Prostate gland (tissue), 2 donors: ENCODE results near the gene TUBGCP2.

Source experiments
- POLR2A ChIP-seq: fragments of 450-650 bp; IDR thresholded peaks from one replicate; pipeline ENCODE4 v1.6.1; 2016; ENCODE audit warnings: antibody characterized with exemption, mild to moderate bottlenecking
- POLR2AphosphoS5 ChIP-seq: sonication (generic); formaldehyde crosslinking; IDR thresholded peaks from one replicate; pipeline ENCODE4 v1.6.1; 2017; ENCODE audit warnings: antibody characterized with exemption
- TF ChIP-seq, protein P1 (sequence below), 4 experiments: fragments of 200-600 bp in 2 of 4; fragments of 450-650 bp in 2 of 4; sonication (generic) in 2 of 4; IDR thresholded peaks; 1 replicate in 3 of 4; 2 replicates in 1 of 4; pipeline ENCODE4 v1.5.1; 2016 to 2019; ENCODE audit warnings: antibody characterized with exemption in 4 of 4, mild to moderate bottlenecking in 2 of 4, moderate library complexity in 2 of 4

DNA sequence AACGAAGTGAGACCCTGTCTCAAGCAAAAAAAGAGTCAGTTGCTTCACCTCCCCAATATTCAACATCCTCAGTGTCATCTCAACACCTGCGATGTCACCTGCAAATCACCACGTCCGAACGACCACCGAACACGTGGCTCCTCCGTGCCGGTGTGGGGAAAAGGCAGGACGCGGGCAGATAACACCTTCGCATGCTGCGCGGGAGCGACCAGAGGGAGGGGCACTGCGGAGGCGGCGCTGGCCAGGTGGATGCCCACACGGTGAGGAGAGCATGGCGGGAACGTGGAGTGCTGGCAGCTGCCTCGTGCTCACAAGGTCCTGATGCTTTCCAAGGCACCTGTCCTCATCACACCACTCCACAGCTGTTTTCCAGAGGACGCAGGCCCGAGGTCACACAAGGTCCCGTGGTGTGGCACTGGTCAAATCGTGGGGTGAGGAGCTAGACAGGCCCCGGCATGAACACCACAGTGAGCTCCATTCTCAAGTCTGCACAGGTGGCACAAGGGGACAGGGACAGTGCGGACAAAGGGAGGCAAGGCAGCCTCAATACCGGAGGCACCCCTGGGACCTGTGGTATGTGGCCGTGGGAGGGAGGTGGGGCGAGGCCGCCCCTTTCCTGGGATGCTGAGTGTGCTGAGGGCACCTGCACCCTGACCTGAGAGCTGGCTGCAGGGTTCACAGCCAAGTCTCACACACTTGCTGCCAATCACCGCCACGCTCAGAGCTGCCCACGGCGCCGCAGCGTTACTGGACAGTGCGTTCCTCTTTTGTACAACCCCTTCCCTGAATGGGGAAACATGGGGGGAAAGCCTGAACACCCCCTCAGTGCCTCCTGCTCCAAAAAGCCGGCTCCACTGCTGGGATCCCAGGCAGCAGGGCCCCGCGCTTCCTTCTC lies 13.0 kb downstream of the TUBGCP2 start:
- TF ChIP-seq, protein P1, sequence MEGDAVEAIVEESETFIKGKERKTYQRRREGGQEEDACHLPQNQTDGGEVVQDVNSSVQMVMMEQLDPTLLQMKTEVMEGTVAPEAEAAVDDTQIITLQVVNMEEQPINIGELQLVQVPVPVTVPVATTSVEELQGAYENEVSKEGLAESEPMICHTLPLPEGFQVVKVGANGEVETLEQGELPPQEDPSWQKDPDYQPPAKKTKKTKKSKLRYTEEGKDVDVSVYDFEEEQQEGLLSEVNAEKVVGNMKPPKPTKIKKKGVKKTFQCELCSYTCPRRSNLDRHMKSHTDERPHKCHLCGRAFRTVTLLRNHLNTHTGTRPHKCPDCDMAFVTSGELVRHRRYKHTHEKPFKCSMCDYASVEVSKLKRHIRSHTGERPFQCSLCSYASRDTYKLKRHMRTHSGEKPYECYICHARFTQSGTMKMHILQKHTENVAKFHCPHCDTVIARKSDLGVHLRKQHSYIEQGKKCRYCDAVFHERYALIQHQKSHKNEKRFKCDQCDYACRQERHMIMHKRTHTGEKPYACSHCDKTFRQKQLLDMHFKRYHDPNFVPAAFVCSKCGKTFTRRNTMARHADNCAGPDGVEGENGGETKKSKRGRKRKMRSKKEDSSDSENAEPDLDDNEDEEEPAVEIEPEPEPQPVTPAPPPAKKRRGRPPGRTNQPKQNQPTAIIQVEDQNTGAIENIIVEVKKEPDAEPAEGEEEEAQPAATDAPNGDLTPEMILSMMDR (IDR thresholded peaks at IDR 0.05) = no peak
- TF ChIP-seq POLR2AphosphoS5 = no peak
- no peak for TF ChIP-seq POLR2A
